Activated T-helper 2 cell treated with anti-CD3 and anti-CD28 coated beads, Interferon-gamma antibody, Interleukin-2, Interleukin-4, amounts not matched to agents 10 μg/mL and 5 μg/mL and 100 μg/mL, durations not matched to agents 14 hours and 24 hours and 36 hours (primary cell): Measurements from ENCODE around the gene ANKRD33. TPM values are rescaled to one million over a fixed set of nuclear protein-coding genes. Genes with fewer than 3 reads are reported as not detected.

Source experiments
- DNase-seq: peaks from one replicate; pipeline ENCODE4 v3.0.0; 2021; ENCODE audit warnings: low spot score
- H3K27ac Mint-ChIP-seq: one replicate; pipeline ENCODE4 v1.8.0; 2021; ENCODE audit warnings: mixed read lengths
- H3K27me3 Mint-ChIP-seq: one replicate; pipeline ENCODE4 v1.8.0; 2021; ENCODE audit warnings: low read depth, mixed read lengths
- H3K36me3 Mint-ChIP-seq: one replicate; pipeline ENCODE4 v1.8.0; 2021; ENCODE audit warnings: low read depth, mixed read lengths
- H3K4me1 Mint-ChIP-seq: one replicate; pipeline ENCODE4 v1.8.0; 2021; ENCODE audit warnings: low read depth, mixed read lengths
- H3K4me3 Mint-ChIP-seq: one replicate; pipeline ENCODE4 v1.8.0; 2021; ENCODE audit warnings: low read depth, mild to moderate bottlenecking, moderate library complexity, mixed read lengths
- H3K9me3 Mint-ChIP-seq: one replicate; pipeline ENCODE4 v1.8.0; 2021; ENCODE audit warnings: mixed read lengths
- intact Hi-C: fragments of 100-400 bp; cut with micrococcal nuclease; formaldehyde crosslinking; loops from one replicate; pipeline ENCODE4 v1.15.1; 2023
- total RNA-seq: library from RNA; stranded (reverse); gene quantifications from 2 replicates; pipeline ENCODE4 v1.2.3, GENCODE V29; 2022

Gene ANKRD33
- total RNA-seq, 1 donor from 2014 or later, result not detected

DNA sequence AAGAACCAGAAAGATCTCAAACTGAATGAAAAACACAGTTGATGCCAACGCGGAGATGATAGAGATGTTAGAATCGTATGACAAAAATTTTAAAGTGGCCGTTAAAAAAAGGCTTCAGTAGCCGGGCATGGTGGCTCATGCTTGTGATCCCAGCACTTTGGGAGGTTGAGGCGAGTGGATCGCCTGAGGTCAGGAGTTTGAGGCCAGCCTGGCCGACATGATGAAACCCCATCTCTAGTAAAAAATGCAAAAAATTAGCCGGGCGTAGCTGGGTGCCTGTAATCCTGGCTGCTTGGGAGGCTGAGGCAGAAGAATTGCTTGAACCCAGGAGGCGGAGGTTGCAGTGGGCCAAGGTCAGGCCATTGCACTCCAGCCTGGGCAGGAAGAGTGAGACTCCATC, 14.0 kb downstream of the ANKRD33 start:
- intact Hi-C loops, result no loop called here
- Mint-ChIP-seq H3K27me3 (peaks cover 20% of the 10 kb centered on the region), H3K4me3 (no peak overlapping the region), H3K9me3 (no peaks in the 10 kb centered on the region), H3K27ac (no peak overlapping the region), H3K4me1 (no peaks in the 10 kb centered on the region), H3K36me3 (no peaks in the 10 kb centered on the region)
- DNase-seq, result no peak

DNA sequence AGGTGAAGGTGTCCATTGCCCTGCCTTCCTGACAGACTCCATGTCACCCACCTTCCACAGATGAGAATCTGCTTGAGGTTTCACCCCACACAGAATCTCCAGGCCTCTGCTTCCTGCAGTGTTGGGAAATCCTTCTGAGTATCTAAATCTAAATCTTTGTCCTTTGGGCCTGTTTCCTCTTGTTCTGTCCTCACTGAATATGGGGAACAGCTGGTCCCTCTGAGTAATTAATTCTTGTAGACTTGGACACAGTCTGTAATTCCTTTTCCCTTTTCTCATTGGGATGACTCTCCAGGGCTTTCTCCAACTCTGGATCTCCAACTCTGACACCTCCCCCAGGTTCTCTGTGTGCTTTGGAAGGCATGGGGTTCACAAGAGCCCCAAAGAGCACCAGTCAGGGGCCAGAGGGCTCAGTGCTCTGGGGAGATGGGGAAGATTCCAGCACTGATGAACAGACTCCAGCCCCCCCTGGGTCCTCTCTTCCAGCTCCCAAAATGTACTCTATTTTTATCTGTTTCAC, 17.1 kb downstream of the ANKRD33 start:
- intact Hi-C loops, result no loop called here
- Mint-ChIP-seq H3K9me3 (no peaks in the 10 kb centered on the region), H3K4me3 (no peak overlapping the region), H3K27ac (no peak overlapping the region), H3K36me3 (no peaks in the 10 kb centered on the region), H3K4me1 (no peaks in the 10 kb centered on the region), H3K27me3 (peaks cover 38% of the 10 kb centered on the region)
- DNase-seq, result no peak

- Mint-ChIP-seq H3K4me1 (no peaks in the 10 kb centered on the region), H3K4me3 (no peak overlapping the region), H3K27ac (no peak overlapping the region), H3K9me3 (no peaks in the 10 kb centered on the region), H3K36me3 (no peaks in the 10 kb centered on the region), H3K27me3 (peaks cover 41% of the 10 kb centered on the region)
- intact Hi-C loops, result no loop called here
- no peak for DNase-seq
These were observed 17.8 kb downstream of the ANKRD33 start for GRCh38 chr12:51905471-51906429.

GRCh38 chr12:51906430-51907082, 18.7 kb downstream of the ANKRD33 start:
- no peak overlapping the region for H3K4me3 Mint-ChIP-seq
- no peaks in the 10 kb centered on the region for H3K36me3 Mint-ChIP-seq
- no peak for DNase-seq
- H3K27me3 Mint-ChIP-seq, result peaks cover 47% of the 10 kb centered on the region
- no peak overlapping the region for H3K27ac Mint-ChIP-seq
- intact Hi-C loops, result no loop called here
- H3K4me1 Mint-ChIP-seq, result no peaks in the 10 kb centered on the region
- H3K9me3 Mint-ChIP-seq, result no peaks in the 10 kb centered on the region

DNA sequence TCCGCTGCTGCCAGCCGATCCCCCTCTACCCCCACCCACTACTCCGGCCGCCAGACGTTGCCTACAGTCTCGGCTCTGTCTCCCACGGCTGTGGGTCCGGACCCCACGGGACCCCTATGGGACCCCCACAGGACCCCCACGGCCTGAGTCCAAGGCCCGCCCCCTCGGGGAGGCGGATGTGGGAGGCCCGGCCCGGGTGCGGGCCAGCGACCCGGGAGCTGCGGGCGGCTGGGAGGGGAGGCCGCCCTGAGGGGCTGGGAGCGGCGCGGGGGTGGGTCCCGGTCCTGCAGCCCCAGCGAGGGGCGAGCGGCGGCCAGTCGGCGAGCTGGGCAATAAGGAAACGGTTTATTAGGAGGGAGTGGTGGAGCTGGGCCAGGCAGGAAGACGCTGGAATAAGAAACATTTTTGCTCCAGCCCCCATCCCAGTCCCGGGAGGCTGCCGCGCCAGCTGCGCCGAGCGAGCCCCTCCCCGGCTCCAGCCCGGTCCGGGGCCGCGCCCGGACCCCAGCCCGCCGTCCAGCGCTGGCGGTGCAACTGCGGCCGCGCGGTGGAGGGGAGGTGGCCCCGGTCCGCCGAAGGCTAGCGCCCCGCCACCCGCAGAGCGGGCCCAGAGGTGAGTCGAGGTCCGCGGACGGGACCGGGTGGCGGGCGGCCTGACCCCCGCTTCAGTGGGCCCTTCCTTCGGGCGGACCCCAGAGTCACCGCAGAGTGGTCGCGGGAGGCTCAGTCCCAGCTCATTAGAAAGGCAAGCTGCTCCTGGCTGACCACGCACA, 19.4 kb downstream of the ANKRD33 start, which contains the start of gene ACVRL1:
Gene ACVRL1 (plus strand): TSS at position 422 of the 773 bp plus-strand sequence. CDS start 4,971 bp downstream, outside the sequence.
- no peak within 1 kb of the TSS for H3K4me3 Mint-ChIP-seq
- H3K27me3 Mint-ChIP-seq, result peaks cover 48% of the 10 kb centered on the region
- H3K27ac Mint-ChIP-seq, result no peak within 1 kb of the TSS
- no peak for DNase-seq
- intact Hi-C loops, result no loop called here
- H3K9me3 Mint-ChIP-seq, result no peaks in the 10 kb centered on the region
- no peaks in the 10 kb centered on the region for H3K36me3 Mint-ChIP-seq
- no peaks in the 10 kb centered on the region for H3K4me1 Mint-ChIP-seq

GRCh38 chr12:51907856-51908425, 20.0 kb downstream of the ANKRD33 start:
- no peak for DNase-seq
- intact Hi-C loops, result no loop called here
- Mint-ChIP-seq H3K4me3 (no peak overlapping the region), H3K27me3 (peaks cover 49% of the 10 kb centered on the region), H3K9me3 (no peaks in the 10 kb centered on the region), H3K4me1 (no peaks in the 10 kb centered on the region), H3K36me3 (no peaks in the 10 kb centered on the region), H3K27ac (no peak overlapping the region)

DNA sequence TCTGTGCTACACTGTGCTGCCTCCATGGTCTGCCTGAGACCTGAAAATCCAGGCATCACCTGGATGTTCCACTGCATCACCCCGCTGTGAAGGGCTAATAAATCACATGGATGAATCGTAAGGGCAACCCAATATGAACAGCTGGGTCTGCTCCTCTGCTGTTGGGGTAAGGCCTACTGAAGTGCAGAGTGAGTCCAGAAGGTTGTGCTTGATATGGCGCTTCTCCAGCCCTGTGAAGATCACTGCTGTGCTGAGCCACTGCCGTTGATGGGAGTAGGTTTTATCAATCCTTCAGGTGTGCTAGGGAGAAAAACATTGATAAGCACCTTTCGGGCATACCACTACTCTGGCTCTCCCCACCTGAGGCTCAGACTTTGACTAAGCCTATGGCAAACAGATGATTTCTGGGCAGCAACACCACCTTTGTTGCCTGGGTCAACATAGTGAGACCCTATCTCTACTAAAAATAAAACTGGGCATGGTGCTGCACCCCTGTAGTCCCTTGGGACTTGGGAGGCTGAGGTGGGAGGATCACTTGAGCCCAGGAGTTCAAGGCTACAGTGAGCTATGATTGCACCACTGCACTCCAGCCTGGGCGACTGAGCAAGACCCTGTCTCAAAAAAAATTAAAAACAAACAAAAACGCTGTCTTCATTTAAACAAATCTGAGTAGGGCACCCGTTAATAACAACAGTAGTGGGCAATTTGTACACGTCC, 21.1 kb downstream of the ANKRD33 start:
- Mint-ChIP-seq H3K27ac (no peak overlapping the region), H3K36me3 (no peaks in the 10 kb centered on the region), H3K4me1 (no peaks in the 10 kb centered on the region), H3K27me3 (peaks cover 45% of the 10 kb centered on the region), H3K9me3 (no peaks in the 10 kb centered on the region), H3K4me3 (no peak overlapping the region)
- intact Hi-C loops, result no loop called here
- no peak for DNase-seq

DNA sequence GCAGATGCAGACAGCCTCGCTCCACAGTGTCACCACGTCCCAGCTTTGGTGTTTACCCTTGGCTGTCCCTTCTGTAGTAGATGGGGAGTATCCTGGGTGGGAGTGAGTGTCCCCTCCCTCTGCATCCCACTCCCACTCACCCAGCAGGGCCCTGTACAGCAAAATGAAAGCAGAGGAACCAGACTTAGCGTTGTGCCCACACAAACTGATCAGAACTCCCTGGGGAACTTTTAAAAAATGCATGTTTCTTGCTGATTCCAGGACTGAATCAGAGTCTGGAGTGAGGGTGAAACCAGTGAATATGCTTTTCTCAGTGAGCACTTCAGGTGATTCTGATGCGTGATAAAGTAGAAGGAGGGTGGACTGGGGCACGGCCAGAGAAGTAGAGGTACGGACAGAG, 22.3 kb downstream of the ANKRD33 start:
- H3K4me1 Mint-ChIP-seq, result no peaks in the 10 kb centered on the region
- no peak overlapping the region for H3K4me3 Mint-ChIP-seq
- H3K27me3 Mint-ChIP-seq, result peaks cover 42% of the 10 kb centered on the region
- no peak overlapping the region for H3K27ac Mint-ChIP-seq
- DNase-seq, result no peak
- intact Hi-C loops, result no loop called here
- H3K36me3 Mint-ChIP-seq, result no peaks in the 10 kb centered on the region
- H3K9me3 Mint-ChIP-seq, result no peaks in the 10 kb centered on the region

- no peaks in the 10 kb centered on the region for H3K9me3 Mint-ChIP-seq
- DNase-seq, result no peak
- intact Hi-C loops, result no loop called here
These were observed 22.8 kb downstream of the ANKRD33 start for GRCh38 chr12:51910691-51911090.

GRCh38 chr12:51911307-51911706, 23.4 kb downstream of the ANKRD33 start:
- H3K9me3 Mint-ChIP-seq, result no peaks in the 10 kb centered on the region
- H3K27ac Mint-ChIP-seq, result no peak overlapping the region
- H3K36me3 Mint-ChIP-seq, result no peaks in the 10 kb centered on the region
- DNase-seq, result no peak
- no peak overlapping the region for H3K4me3 Mint-ChIP-seq
- intact Hi-C loops, result no loop called here
- no peaks in the 10 kb centered on the region for H3K4me1 Mint-ChIP-seq
- H3K27me3 Mint-ChIP-seq, result peaks cover 35% of the 10 kb centered on the region

More at GRCh38 chr12:51910691-51911090, 22.8 kb downstream of the ANKRD33 start:
- H3K27ac Mint-ChIP-seq, result no peak overlapping the region
- H3K27me3 Mint-ChIP-seq, result peaks cover 39% of the 10 kb centered on the region
- H3K4me1 Mint-ChIP-seq, result no peaks in the 10 kb centered on the region
- H3K4me3 Mint-ChIP-seq, result no peak overlapping the region
- H3K36me3 Mint-ChIP-seq, result no peaks in the 10 kb centered on the region

DNA sequence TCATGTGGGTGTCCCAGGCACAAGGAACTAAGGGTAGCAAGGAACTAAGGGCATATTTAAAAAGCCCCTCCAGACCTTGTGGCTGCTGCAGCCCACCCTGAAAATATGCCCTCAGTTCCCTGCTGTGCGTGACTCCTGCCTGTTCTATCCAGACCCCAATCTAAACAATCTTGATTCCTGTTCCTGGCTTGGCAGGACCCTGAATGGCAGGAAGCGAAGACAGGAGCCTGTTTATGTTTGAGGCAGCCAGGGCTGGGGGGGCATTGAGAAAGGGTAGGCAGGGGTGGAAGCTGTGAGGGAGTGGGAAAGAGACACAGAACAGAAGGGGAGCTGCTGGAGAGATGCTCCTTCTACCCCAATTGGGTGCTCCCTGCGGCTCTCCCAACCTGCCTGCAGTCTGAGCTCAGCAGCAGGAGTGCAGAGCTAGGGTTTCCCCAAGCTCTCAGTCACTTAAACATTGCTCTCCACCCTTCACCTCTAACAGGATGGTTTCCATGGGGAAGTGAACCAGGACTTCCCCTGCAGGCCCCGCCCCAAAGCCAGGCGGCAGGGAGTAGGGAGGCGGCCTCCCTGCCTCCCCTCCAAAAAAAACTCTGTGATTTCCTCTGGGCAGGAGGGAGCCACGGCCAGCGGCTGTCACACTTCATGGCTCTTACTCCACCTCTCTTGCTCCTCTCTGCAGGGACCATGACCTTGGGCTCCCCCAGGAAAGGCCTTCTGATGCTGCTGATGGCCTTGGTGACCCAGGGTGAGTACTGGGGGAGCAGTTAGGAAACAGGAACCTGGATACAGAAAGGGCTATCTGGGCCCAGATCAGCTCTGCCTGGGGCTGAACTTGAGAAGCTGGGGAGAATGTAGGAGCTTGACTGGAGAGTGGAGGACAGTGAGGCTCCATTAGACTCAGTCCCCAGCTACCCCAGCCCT, 24.1 kb downstream of the ANKRD33 start:
- H3K36me3 Mint-ChIP-seq, result no peaks in the 10 kb centered on the region
- peaks cover 31% of the 10 kb centered on the region for H3K27me3 Mint-ChIP-seq
- H3K4me3 Mint-ChIP-seq, result no peak overlapping the region
- no peaks in the 10 kb centered on the region for H3K9me3 Mint-ChIP-seq
- no peaks in the 10 kb centered on the region for H3K4me1 Mint-ChIP-seq
- H3K27ac Mint-ChIP-seq, result no peak overlapping the region
- no peak for DNase-seq
- intact Hi-C loops, result no loop called here
